HG03342 (cell line): ENCODE data around the gene MED15.
"Not testable (repeated sequence)": the region's sequence is repeated elsewhere in the genome, so short reads cannot be mapped to it uniquely, and the experiment has no call there.

Source experiments
- ATAC-seq: cut with Tn5 transposase; IDR thresholded peaks from one replicate; pipeline ENCODE4 v1.9.1; 2021; ENCODE audit warnings: mild to moderate bottlenecking, moderate library complexity; ENCODE audit not compliant: unreplicated experiment

Gene MED15

GRCh38 chr22:20531154-20531403, 23.7 kb downstream of the MED15 start:
- ATAC-seq = no peak

GRCh38 chr22:20531404-20532201, 24.2 kb downstream of the MED15 start:
- no peak for ATAC-seq

GRCh38 chr22:20532256-20532993, 25.0 kb downstream of the MED15 start:
- ATAC-seq = no peak

- ATAC-seq = no peak
These were observed 25.9 kb downstream of the MED15 start for GRCh38 chr22:20533095-20533878.

GRCh38 chr22:20533879-20534265, 26.5 kb downstream of the MED15 start:
- ATAC-seq = no peak

- ATAC-seq = no peak
These were observed 29.3 kb downstream of the MED15 start for GRCh38 chr22:20536590-20537324.

- ATAC-seq = no peak
These were observed 29.9 kb downstream of the MED15 start for GRCh38 chr22:20537325-20537756.

GRCh38 chr22:20537983-20538382, 30.6 kb downstream of the MED15 start:
- ATAC-seq = no peak

- ATAC-seq = not testable (repeated sequence)
These were observed 31.5 kb downstream of the MED15 start for GRCh38 chr22:20538875-20539274.

GRCh38 chr22:20542055-20542454, 34.6 kb downstream of the MED15 start:
- ATAC-seq = no peak

GRCh38 chr22:20542736-20543135, 35.3 kb downstream of the MED15 start:
- no peak for ATAC-seq

- not testable (repeated sequence) for ATAC-seq
These were observed 37.9 kb downstream of the MED15 start for GRCh38 chr22:20545318-20545634.

GRCh38 chr22:20545681-20546521, 38.5 kb downstream of the MED15 start:
- no peak for ATAC-seq

GRCh38 chr22:20546541-20546950, 39.1 kb downstream of the MED15 start:
- ATAC-seq = no peak

GRCh38 chr22:20547029-20547428, 39.6 kb downstream of the MED15 start:
- ATAC-seq = no peak

GRCh38 chr22:20548806-20549205, 41.4 kb downstream of the MED15 start:
- no peak for ATAC-seq

GRCh38 chr22:20549232-20549841, 41.9 kb downstream of the MED15 start:
- ATAC-seq = no peak

GRCh38 chr22:20550057-20550817, 42.8 kb downstream of the MED15 start:
- no peak for ATAC-seq
